GM10248 (cell line): ENCODE results near the gene REN.

Experiments
- CTCF ChIA-PET: fragments of 300-600 bp; sonication (Branson Sonifier 250); formaldehyde crosslinking; extraction: SDS; loops from one replicate; lab custom pipeline; 2021; ENCODE audit warnings: antibody characterized with exemption; lab: Yijun Ruan, JAX
- POLR2A ChIA-PET: fragments of 350-650 bp; sonication (Branson Sonifier 250); formaldehyde crosslinking; extraction: SDS; loops from one replicate; lab custom pipeline; 2020; ENCODE audit warnings: antibody characterized with exemption; lab: Yijun Ruan, JAX
- DNase-seq: peaks from one replicate; pipeline ENCODE4 v3.0.0; 2012; ENCODE audit errors: extremely low spot score
- CTCF ChIP-seq: IDR thresholded peaks from 2 replicates; pipeline ENCODE4 v1.5.1; 2012; ENCODE audit warnings: mild to moderate bottlenecking, low read depth; ENCODE audit errors: extremely low read depth, missing control alignments, control extremely low read depth

Gene REN

GRCh38 chr1:204192589-204193352 is 26.6 kb upstream of the REN start:
- ChIA-PET CTCF (interaction anchor here (7.3 kb wide), 1 partner anchor 13 kb away, joined by 46 read pairs; no protein-coding TSS in a partner anchor), POLR2A (no interaction called here)
- no peak for TF ChIP-seq CTCF
- no peak for DNase-seq

DNA sequence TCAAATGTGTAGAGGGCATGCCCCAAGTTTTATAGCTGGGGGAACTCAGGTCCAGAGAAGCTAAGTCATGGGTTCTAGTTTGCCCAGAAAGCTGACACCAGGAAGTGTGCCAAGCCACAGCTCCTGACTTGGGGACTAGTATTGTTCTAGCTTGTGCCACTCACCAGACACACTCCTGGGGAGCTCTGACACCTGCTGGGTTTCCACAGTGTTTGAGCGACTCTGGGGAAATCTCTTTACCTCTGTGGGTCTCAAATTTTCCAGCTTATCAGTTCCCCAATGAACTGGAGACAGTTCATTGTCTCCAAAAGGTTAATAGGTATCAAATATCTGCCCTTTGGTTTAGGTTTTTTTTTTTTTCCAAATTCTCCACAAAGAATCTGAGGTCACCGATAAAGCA is 25.9 kb upstream of the REN start:
- no peak for TF ChIP-seq CTCF
- DNase-seq: no peak
- ChIA-PET POLR2A (no interaction called here), CTCF (interaction anchor here (1.7 to 7.3 kb wide), 2 partner anchors 14 to 29 kb away, joined by 6 to 46 read pairs; no protein-coding TSS in a partner anchor)

DNA sequence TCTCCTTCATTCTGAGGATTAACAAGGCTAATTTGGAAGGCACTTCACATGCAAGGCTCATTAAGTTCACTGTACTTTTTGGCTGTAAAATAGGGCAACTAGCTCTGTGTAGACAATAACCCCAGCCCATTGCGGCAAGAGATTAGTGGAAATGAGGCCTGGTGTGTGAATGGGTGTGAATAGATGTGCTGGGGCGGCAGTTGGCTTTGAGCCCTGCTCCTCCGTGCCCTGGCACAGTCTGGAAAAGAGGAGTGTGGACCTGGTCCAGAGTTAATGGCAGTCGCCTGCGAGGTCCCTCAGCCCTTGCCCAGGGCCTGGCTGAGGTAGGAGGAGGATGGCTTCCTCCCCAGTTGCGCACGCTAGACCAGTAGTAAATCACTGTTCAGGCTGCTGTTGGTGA is 25.3 kb upstream of the REN start:
- TF ChIP-seq CTCF: no peak
- ChIA-PET POLR2A (interaction anchor here (0.6 kb wide), 1 partner anchor 441 kb away, joined by 4 read pairs; no protein-coding TSS in a partner anchor), CTCF (interaction anchor here (1.1 to 7.3 kb wide), 4 partner anchors 13 to 52 kb away, joined by 4 to 46 read pairs (median 5); no protein-coding TSS in a partner anchor)
- no peak for DNase-seq

DNA sequence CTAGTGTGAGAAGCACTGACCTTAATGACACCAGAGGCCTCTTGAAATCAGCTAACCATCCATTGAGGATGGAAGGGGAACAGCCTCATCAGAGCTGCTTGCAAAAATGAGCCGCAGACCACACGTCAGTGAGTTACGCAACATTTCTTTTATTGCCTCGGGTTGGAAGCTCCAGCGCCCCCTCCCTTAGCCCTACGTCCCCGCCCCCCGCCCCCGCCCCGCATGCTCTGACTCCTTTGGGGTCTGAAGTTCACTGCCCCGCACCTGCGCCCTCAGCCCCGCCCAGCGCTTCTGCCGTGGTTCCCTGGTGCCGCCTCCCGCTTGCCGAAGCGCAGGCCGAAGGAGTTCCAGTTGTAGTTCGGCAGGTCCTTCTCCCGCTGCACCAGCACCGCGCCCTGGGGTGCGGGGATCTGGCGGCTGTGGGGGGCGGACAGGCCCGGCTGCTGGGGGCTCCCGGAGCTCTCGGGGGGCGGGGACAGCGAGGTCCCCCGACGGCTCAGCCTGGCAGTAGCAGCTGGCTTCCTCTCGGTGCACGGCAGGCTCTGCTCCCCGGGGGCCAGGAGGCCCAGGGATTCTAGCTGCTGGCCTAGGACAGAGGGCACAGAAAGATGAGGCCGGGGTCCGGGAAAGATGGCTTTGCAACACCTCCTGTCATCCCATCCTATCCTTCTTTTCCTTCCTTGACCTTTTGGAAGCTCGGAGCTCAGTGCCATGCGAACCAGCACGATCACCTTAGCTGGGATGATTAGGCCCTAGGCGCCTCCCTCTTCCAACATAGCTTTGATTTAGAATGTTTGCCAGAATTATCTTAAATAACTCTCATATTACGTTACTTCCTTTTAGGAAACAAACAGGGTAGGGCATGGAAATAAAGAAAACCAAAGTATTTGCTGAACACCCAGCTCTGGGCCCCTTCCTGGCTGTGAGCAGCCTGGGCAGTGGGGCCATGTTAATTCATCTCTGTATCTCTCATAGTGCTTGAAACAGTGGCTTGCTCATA is 24.4 kb upstream of the REN start:
- DNase-seq: no peak
- TF ChIP-seq CTCF: no peak
- ChIA-PET CTCF (interaction anchor here (0.8 to 7.3 kb wide), 8 partner anchors 13 to 208 kb away, joined by 3 to 46 read pairs (median 4); partner anchors contain the start of gene REN), POLR2A (no interaction called here)

GRCh38 chr1:204188959-204189639 is 23.0 kb upstream of the REN start:
- POLR2A ChIA-PET: interaction anchor here (0.6 kb wide), 1 partner anchor 884 kb away, joined by 9 read pairs; no protein-coding TSS in a partner anchor
- CTCF ChIA-PET: interaction anchor here (1.0 to 7.3 kb wide), 4 partner anchors 17 to 210 kb away, joined by 3 to 46 read pairs (median 4); partner anchors contain the start of gene REN
- peak; percentile 50 for DNase-seq
- no peak for TF ChIP-seq CTCF

DNA sequence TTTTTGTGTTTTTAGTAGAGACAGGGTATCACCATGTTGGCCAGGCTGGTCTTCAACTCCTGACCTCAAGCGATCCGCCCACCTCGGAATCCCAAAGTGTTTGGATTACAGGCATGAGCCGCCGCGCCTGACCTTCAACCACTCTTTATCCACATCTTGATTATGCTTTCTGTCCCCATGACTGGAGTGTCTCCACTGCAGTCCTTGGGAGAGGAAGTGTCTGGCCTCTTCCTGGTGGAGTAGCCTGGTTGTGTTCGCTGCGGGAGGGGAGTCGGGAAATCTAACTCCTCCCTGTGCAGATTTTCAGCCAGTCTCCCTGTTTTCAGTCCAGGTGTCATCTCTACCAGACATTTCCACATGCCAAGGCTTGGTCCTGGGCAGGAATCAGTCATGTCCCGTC is 20.5 kb upstream of the REN start:
- ChIA-PET CTCF (no interaction called here), POLR2A (no interaction called here)
- no peak for TF ChIP-seq CTCF
- no peak for DNase-seq
